Tibial artery (tissue), 4 donors: ENCODE measurements around the gene SHROOM3.

Experiments
- DNase-seq, 2 donors: peaks; one replicate each; pipeline ENCODE4 v3.0.0-alpha.2; 2019
- H3K27ac ChIP-seq, 2 donors: fragments of 200-600 bp; sonication (generic) in 1 of 2; 1 replicate in 1 of 2; 2 replicates in 1 of 2; pipeline ENCODE4 v1.5.1; 2018 to 2019; ENCODE audit warnings: mild to moderate bottlenecking in 1 of 2
- H3K27me3 ChIP-seq, 2 donors: fragments of 200-600 bp; sonication (generic) in 1 of 2; one replicate each; pipeline versions ENCODE4 v1.5.1 to v1.6.0; 2016 to 2019
- H3K36me3 ChIP-seq, 3 donors: fragments of 200-600 bp; sonication (generic) in 2 of 3; one replicate each; pipeline ENCODE4 v1.5.1; 2016 to 2019; ENCODE audit warnings: mild to moderate bottlenecking in 2 of 3
- H3K4me1 ChIP-seq, 4 donors: fragments of 200-600 bp; sonication (generic) in 2 of 4; 1 replicate in 3 of 4; 2 replicates in 1 of 4; pipeline ENCODE4 v1.5.1; 2016 to 2019
- H3K4me3 ChIP-seq, 2 donors: fragments of 200-600 bp; sonication (generic) in 1 of 2; 1 replicate in 1 of 2; 2 replicates in 1 of 2; pipeline ENCODE4 v1.5.1; 2018 to 2019; ENCODE audit warnings: mild to moderate bottlenecking in 2 of 2
- H3K9me3 ChIP-seq, 3 donors: fragments of 200-600 bp; sonication (generic) in 1 of 3; one replicate each; pipeline ENCODE4 v1.5.1; 2016 to 2019
- intact Hi-C: fragments of 100-400 bp; cut with DNase I; formaldehyde crosslinking; loops from one replicate; pipeline ENCODE4 v1.15.0; 2023; ENCODE audit warnings: low total_unique reads
- TF ChIP-seq, protein P1 (sequence below), 2 experiments: fragments of 200-600 bp in 1 of 2; fragments of 450-650 bp in 1 of 2; IDR thresholded peaks; one replicate each; pipeline ENCODE4 v1.5.1; 2017 to 2019; ENCODE audit warnings: antibody characterized with exemption in 2 of 2, mild to moderate bottlenecking in 1 of 2, moderate library complexity in 1 of 2

Gene SHROOM3

GRCh38 chr4:76740866-76741662, 306.0 kb downstream of the SHROOM3 start:
- no peaks in the 10 kb centered on the region for H3K27me3 ChIP-seq
- no peaks in the 10 kb centered on the region for H3K9me3 ChIP-seq
- peak overlapping the region; percentile 76 to 89 for H3K27ac ChIP-seq
- peaks cover 0 to 100% (median 66%) of the 10 kb centered on the region in 4 donors for H3K4me1 ChIP-seq
- H3K36me3 ChIP-seq = peaks cover 16 to 32% (median 24%) of the 10 kb centered on the region in 3 donors
- DNase-seq = no peak
- intact Hi-C loops = no loop called here
- TF ChIP-seq, protein P1, sequence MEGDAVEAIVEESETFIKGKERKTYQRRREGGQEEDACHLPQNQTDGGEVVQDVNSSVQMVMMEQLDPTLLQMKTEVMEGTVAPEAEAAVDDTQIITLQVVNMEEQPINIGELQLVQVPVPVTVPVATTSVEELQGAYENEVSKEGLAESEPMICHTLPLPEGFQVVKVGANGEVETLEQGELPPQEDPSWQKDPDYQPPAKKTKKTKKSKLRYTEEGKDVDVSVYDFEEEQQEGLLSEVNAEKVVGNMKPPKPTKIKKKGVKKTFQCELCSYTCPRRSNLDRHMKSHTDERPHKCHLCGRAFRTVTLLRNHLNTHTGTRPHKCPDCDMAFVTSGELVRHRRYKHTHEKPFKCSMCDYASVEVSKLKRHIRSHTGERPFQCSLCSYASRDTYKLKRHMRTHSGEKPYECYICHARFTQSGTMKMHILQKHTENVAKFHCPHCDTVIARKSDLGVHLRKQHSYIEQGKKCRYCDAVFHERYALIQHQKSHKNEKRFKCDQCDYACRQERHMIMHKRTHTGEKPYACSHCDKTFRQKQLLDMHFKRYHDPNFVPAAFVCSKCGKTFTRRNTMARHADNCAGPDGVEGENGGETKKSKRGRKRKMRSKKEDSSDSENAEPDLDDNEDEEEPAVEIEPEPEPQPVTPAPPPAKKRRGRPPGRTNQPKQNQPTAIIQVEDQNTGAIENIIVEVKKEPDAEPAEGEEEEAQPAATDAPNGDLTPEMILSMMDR (IDR thresholded peaks at IDR 0.05) = no peak
- no peak overlapping the region for H3K4me3 ChIP-seq

DNA sequence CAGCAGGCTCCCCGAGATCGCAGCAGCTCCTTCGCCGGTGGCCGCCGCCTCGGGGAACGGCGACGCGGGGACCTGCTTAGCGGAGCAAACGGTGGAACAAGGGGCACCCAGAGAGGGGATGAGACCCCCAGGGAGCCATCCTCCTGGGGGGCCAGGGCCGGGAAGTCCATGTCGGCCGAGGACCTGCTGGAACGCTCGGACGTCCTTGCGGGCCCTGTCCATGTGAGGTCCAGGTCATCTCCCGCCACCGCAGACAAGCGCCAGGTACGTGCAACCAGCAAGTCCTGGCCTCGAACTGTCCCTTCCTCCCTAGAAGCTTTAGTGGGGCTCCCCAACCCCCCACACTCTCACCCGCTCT, 306.6 kb downstream of the SHROOM3 start:
- H3K4me3 ChIP-seq = no peak overlapping the region

GRCh38 chr4:76744241-76744921, 309.4 kb downstream of the SHROOM3 start:
- H3K4me1 ChIP-seq = peaks cover 0 to 94% (median 42%) of the 10 kb centered on the region in 4 donors
- H3K27me3 ChIP-seq = no peaks in the 10 kb centered on the region
- H3K27ac ChIP-seq = peak overlapping the region; percentile 76 to 89
- DNase-seq = no peak
- TF ChIP-seq, protein P1 (IDR thresholded peaks at IDR 0.05) = no peak
- H3K9me3 ChIP-seq = no peaks in the 10 kb centered on the region
- peaks cover 16 to 24% (median 22%) of the 10 kb centered on the region in 3 donors for H3K36me3 ChIP-seq
- intact Hi-C loops = no loop called here
- H3K4me3 ChIP-seq = peak overlapping the region; percentile 0 to 10

More for the DNA sequence above, 306.6 kb downstream of the SHROOM3 start:
- H3K27me3 ChIP-seq = no peaks in the 10 kb centered on the region
- intact Hi-C loops = no loop called here
- DNase-seq = no peak
- no peaks in the 10 kb centered on the region for H3K9me3 ChIP-seq
- TF ChIP-seq, protein P1 (IDR thresholded peaks at IDR 0.05) = no peak
- H3K4me1 ChIP-seq = peaks cover 0 to 97% (median 63%) of the 10 kb centered on the region in 4 donors
- H3K27ac ChIP-seq = peak overlapping the region; percentile 76 to 89
- H3K36me3 ChIP-seq = peaks cover 16 to 32% (median 24%) of the 10 kb centered on the region in 3 donors

GRCh38 chr4:76745240-76745639, 310.2 kb downstream of the SHROOM3 start:
- Histone ChIP-seq H3K36me3 (peaks cover 13 to 16% (median 16%) of the 10 kb centered on the region in 3 donors), H3K4me3 (no peak overlapping the region), H3K27me3 (no peaks in the 10 kb centered on the region), H3K9me3 (no peaks in the 10 kb centered on the region), H3K27ac (peak overlapping the region; percentile 76 to 89), H3K4me1 (peaks cover 0 to 88% (median 34%) of the 10 kb centered on the region in 4 donors)
- no peak for DNase-seq
- TF ChIP-seq, protein P1 (IDR thresholded peaks at IDR 0.05) = no peak
- intact Hi-C loops = no loop called here

GRCh38 chr4:76747563-76747962, 312.5 kb downstream of the SHROOM3 start:
- peak overlapping the region; percentile 5 to 6 for H3K27ac ChIP-seq
- H3K4me1 ChIP-seq = peaks cover 0 to 75% (median 24%) of the 10 kb centered on the region in 4 donors
- intact Hi-C loops = no loop called here
- H3K9me3 ChIP-seq = no peaks in the 10 kb centered on the region
- peaks cover 0 to 5% (median 4%) of the 10 kb centered on the region in 3 donors for H3K36me3 ChIP-seq
- TF ChIP-seq, protein P1 (IDR thresholded peaks at IDR 0.05) = no peak
- DNase-seq = no peak
- no peaks in the 10 kb centered on the region for H3K27me3 ChIP-seq
- H3K4me3 ChIP-seq = no peak overlapping the region
